HG02642 (cell line): ENCODE data around the gene DPYSL4.

Source experiments
- ATAC-seq: cut with Tn5 transposase; IDR thresholded peaks from one replicate; pipeline ENCODE4 v1.9.1; 2021; ENCODE audit warnings: mild to moderate bottlenecking; ENCODE audit not compliant: unreplicated experiment, poor library complexity

DPYSL4 gene

DNA sequence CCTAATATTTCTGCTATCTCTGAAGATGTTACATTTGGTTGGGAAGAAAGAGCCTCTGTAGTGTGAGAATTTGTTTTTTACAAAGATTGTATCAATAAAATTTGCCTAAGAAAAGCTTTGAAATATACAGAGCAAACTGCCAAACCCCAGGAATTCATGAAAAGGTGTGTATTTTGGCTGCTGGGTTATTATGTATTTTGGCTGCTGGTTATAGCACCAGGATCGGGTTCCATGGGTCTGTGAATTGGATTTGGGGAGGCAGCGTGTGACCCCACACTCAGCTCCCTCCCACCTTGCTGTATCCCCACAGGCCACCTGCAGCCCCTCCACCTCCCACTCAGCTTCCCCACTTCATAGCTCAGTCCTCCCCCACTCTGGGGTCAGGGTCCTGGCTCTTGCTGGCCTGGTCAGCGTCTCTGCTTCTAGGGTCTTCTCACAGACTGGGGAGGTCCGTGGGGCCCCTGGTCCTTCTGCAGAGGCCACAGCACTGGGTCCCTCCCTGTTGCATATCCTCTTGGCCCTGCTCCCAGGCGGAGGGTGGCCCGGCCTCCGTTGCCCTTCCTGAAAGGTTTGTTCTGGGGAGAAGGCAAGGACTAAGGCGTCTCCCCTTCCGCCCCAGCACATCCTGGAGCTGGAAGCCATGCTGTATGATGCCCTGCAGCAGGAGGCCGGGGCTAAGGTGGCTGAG lies 24.0 kb upstream of the DPYSL4 start:
- no peak for ATAC-seq

DNA sequence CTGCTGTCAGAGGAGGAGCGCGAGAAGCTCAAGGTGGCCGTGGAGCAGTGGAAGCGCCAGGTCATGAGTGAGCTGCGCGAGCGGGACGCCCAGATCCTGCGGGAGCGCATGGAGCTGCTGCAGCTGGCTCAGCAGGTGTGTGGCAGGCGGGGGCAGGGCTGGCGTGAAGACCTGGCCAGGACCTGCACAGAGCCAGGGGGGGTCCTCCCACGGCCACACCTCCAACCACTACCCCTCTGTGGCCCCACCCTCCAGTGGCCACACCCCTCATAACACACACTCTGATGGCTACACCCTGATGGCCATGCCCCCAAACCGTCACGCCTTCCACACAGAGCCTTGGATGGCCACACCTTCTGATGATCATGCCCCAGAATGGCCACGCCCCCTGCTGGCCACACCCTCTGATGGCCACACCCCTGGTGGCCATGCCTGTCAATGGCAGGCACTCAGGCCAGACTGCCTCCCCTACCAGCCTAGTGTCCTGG lies 23.4 kb upstream of the DPYSL4 start:
- ATAC-seq = peak; percentile 69

DNA sequence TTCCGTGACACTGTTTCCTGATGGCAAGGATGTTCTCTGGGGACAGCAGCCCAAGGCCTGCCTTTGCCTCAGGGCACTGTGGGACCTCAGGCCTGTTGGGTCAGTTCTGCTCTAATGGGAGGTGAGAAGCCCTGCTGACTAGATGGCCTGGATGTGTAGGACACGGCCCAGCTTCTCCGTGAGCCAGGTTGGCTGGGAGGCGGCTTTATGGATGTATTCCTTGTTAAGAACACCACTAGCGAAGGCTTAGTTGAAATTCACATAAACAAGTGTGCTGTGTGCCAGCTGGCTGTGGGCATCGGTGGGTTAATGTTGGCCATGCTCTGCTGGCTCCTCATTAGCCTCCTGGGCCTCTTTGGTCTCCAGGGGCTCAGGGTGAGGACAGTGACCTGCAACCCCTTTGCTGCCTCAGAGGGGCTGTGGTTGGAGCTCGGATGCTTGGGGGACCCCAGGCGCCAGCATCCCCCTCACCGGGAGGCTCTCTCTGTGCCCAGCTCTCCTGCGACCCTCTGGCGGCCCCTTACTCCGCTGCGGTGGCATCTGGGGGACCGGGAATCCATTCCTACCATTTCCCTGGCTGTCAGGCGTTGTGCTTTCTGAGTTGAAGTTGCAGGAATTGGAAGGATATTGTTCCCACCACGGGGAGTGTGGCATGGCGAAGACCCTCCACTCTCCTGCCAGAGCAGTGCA lies 22.8 kb upstream of the DPYSL4 start:
- no peak for ATAC-seq

DNA sequence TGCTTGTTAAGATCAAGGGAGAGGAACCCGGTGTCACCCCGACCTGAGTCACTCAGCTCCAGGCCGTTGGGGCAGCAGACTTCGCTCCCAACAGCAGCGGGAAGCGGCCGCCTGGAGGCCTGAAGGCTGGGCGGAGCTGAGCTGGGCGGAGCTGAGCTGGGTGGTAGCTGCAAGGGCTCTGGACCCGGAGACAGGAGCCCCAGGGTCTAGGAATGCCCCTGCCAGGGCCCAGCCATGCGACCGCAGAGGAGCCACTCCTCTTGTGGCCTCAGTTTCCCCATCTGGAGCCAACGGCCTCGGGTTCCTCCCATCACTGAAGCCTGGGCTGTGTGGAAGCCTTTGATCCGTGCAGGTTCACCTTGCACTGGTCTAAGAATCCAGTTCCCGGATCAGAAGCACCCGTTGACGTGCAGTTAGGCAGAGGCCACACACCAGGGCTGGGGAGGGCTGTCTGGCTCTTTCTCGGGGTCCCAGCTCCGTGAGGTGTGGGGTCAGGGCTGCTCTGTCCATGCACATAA lies 21.9 kb upstream of the DPYSL4 start:
- ATAC-seq = no peak

DNA sequence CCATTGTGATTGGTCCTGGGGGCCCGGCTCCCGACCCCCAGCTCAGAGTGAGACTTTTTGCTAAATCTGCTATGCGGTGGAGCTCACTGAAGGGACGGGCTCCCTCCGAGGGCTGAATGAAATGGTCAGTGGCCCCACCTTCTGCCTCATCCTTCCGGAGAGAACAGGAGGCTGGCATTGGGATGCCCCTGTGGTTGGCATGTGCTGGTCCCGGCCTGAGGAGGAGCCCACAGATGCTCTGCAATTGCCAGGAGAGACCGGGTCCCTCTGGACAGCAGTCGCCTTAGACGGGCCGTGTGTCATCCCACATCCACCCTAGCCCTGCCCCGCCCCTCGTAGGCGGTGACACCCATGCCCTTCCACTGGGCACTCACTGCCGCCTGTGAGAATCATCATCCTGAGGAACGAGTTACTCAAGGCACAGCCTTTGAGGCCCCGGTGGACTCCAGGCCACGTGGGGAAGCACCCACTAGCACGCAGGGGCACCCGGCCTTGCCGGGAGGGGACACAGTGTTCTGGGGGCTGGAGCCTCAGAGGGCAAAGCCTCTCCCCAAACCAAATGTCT lies 21.2 kb upstream of the DPYSL4 start:
- ATAC-seq = no peak

DNA sequence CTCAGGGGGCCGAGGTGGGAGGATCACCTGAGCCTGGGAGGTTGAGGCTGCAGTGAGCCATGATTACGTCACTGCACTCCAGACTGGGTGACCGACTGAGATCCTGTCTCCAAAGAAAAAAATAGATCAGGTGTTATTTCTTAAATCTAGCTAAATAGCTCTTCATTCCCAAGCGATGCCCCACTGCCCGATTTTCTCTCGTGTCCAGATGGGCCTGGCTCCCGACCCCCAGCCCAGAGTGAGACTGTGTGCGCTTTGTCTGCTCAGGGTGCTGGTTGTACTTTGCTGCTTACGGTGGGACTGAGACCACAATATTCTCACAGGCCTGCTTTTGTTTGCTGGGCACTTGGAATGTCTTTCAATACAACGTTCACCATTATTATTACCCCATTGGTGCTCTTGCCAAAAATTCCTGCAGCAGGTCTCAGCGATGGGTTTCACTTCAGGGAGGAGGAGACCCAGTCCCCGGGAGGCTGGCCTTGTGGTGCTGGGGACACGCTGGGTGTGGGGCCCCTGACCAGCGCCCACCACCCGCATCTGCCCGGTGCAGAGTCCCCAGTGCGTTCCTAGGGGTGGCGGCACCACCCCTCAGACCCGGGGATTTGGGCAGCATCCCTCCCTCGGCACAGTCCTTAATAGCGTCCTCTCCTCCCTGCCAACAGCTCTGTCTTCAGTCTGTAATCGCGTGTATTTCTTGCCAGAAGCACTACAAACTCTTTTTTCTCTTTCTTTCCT lies 20.4 kb upstream of the DPYSL4 start:
- no peak for ATAC-seq

DNA sequence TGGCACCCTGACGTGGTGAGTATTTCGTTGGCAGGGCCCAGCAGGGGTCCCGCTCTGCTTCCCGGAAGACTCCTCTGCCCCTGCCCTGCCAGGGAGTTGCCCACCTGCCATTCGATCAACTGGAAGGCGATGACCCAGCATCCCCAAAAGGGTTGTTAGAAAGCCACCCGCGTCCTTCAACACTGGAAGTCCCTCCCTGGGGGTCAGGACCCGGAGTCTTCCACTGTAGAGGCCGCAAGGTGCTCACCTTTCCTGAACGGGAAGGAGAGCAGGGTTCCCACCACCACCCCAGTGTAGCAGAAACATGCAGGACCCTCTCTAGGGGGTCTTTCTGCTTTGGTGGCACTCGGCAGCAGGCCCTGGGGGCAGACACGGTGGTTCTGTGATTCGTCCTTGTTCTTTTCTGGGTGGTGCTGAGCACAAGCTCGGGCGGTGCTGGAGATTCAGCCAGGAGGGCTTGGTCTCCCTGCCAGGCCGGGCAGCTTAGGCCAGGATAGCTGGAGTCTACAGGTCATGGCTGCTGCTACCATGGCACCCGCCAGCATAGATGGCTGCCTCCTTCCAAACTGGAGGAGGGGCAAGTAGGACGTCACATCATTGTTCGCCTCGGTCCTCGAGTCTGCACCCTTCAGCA lies 19.6 kb upstream of the DPYSL4 start:
- no peak for ATAC-seq

DNA sequence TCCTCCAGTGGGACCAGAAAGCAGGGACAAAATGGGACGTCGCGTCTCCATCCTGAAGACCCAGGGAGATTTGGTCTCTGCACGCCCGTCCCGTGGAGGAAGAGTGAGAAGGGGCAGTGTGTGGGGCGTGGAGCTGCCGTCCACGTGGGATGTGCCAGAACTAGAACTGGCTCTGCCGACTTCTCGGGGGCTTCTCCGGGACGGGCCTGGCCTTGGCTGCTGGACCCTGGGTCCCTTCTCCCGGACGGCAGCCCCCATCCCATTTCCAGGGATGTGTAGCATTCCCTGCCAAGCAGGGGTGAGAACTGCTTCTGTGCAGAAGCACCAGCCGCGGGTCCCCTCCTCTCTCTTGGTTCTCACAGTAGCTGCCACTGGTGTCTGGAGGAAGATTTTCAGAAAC lies 18.8 kb upstream of the DPYSL4 start:
- no peak for ATAC-seq

DNA sequence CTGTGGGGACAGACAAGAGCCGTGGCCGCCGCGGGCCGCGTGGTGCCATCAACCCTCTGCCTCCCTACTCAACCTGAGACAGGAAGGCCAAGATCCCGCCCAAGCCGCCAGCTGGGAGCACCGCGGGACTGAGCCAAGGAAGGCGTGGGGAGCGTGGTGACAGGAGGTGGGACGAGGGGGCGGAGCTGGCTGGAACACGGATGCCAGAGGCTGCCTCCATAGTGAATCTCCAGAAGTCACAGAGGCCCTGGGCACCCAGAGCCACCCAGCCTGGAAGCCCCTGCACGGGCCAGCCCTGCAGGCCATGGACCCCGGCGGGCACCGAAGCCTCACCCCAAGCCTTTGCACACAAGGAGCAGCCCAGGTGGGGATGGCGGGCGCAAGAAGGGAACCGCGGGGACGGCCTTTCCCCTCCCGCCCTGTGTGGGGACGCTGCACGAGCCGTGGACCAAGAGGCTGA lies 18.1 kb upstream of the DPYSL4 start:
- ATAC-seq = no peak

DNA sequence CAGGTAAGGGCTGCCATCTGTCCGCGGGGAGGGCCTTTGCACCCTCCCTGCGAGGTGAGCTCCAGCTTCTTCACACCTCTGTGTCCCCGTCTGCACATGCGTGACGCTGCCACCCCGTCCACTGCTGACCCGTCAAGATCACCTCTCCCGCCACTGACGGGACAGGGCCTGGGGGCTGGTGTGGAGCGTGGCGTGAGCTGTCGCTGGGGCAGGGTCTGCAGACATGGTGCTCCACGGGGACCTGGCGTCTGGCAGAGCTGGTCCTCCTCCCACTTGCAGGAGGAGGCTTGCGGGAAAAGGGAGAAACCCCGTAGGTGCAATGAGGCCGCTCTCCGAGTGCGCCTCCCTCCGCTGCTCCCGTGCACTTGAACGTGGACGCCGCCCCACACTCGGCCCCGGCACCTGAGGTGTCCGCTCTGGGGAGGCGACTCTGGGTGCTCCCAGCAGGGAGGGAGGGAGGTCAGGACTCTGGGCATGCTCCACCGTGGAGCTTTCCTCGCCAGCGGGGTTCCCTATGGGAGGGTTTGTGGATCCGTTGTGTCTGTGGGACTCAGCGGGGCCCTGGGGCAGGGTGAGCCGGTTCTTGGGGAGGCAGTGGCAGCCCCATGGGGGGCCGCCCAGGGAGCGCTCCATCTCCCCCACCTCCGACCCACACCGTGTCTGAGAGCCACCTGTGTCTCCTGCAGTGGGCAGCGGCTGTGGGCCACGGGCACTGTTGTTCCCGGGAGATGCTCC lies 17.6 kb upstream of the DPYSL4 start:
- no peak for ATAC-seq

DNA sequence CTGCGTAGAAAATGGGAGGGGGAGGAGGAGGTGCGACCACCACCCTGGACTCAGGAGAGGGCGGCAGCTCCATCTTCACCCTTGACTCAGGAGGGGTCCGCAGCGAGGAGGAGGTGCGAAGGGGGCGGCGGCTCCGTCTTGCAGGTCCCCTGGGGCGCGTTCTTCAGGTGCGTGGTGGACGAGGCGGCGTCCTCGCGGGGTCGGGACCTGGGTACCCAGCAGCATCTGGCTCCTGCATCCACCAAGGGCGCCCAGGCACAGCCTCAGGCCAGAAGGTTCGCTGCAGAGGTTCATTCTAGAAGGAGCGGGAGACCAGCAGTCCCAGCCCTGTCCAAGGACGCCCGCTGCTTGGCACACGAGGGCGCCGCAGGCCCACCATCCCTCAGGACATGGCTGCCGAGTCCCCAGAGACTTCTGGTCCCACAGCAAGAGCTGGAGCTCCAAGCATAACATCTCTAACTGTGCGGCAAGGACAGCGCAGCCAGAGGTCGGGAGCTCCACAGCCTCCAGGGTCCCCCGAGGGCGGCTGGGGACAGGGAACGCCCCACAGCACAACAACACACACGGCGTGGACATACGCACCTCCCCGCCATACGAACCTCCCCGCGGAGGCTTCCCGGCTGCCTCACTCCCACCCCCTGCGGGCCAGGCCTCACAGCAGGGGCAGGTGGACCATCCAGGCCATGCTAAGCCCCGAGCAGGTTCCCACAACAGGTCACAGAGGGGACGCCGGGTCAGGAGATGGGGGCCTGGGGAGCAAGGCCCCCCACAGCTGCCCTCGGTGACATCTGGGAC lies 16.8 kb upstream of the DPYSL4 start:
- no peak for ATAC-seq

DNA sequence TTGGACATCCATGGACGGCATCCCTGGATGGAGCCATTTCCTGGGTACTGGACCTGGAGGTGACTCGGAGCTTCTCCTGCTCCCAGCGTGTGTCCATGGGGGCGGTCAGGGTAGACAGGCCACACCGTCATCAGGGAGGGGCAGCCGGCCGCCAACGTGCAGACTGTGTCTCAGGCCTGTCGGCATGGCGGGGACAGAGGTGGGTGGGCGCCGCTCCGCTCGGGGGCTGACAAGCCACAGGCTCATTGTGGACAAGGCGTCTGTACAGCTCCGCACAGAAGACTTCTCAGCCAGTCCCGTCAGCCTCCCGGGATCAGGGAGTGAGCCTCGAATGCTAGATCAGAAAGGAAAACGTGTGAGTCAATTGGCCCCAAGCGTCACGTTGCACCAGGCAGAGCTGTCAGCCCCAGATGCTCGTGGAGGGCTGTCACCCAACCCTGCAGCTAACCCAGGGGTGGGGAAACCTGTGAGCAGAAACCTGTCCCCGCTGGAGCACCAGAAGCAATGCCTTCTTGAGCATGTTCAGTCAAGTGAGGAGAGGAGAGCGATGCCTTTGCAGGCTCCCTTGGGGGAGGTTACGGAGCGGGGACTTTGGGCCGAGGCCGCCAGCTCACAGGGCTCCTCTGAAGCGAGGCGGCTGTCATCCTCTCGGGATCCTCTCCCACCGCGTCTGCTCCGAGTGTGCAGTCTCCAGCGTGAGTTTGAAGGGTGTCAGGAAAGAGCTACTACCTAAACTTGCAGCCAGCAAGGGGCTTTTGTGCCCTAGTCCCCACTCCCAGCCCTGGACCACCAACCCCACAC lies 16.0 kb upstream of the DPYSL4 start:
- ATAC-seq = no peak

DNA sequence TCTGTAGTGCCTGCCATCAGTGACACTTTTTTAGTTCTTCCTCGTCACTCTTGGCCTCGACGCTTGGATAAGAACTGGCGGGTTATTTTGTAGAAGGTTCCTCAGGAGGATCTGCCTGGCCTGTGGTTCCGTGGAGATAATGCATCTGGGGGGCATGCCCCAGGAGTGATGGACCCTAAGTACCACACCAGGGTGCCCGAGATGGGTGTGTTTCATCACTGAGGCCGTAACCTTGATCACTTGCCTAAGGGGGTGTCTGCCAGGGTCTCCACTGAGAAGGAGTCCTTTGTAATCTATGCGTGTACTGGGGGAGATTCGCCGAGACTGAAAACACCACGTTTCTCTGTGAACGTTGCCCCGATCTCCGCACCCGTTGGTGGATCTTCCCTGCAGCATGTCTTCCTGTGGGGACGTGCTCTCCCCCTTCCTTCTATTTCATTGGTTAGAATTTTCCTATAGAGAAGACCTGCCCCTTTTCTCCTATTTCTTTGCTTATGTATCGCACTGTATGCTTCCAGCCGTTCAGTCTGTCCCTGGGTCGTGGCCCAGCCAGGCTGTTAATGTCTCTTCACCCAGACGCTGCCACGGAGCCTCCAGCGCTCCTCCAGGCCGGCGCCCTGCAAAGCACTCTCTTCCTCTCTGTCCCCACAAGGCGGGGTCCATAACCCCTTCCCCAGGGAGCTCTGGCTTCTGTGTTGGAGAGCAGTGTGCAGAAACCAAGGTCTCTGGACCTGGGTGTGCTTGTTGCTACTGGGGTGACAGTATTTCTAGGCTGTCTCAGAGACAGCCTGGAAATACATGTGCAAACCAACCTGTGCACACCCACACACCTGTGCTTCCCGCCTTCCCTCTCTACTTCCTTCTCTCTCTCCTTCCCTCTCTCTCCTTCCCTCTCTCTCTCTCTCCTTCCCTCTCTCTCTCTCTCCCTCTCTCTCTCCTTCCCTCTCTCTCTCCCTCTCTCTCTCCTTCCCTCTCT lies 14.4 kb upstream of the DPYSL4 start:
- no peak for ATAC-seq

DNA sequence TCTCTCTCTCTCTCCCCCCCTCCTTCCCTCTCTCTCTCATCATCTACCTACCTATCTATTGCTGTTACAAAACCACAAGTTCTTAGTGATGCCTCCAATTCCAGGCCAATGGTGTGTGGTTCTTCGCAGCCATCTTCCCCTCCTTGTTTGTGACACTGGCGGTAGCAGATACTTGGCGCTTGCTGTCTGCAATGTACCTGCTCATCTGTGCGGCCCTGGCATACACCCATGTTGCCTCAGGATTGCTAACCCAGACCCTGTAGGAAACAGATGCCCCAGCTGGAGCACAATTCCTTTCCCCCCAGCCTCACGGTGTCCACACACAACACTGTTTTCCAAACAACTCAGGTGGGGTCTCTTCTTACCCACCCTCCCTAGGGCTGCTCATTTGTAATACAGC lies 13.6 kb upstream of the DPYSL4 start:
- no peak for ATAC-seq

DNA sequence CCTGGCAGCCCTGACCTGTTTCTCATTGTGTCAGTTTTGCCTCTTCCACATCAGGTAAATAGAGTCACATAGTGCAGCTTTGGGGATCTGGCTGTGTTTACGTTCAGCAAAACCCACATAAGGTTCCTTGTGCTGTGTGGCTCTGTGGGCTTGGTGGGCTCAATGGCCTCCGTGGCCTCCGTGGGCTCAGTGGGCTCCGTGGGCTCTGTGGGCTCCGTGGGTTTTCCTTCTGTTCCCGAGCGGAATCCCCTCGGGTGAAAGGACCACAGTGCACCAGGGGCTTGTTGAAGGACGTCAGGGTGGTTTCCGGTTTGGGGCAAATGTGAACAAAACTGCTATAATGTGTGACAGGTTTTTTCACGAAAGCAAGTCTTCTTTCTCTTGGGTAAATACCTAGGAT lies 12.5 kb upstream of the DPYSL4 start:
- no peak for ATAC-seq

DNA sequence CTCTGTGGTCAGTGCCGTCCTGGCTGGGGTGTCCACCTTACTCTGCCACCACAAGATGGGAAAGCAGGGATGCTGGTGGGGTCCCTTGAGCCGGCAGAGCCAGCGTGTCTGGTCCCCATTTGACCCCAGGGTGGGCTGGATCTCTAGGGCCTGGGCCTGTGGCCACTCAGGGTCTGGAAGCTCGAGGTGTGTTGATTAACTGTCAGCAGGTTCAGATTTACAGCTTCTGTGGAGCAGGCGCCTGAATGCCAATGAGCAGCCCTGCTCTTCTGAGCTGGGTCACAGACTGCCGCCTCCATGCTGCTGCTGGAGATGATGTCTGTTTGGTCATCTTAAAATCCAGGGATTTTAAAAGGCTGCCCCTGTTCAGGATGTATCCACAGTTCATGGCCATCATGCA lies 11.3 kb upstream of the DPYSL4 start:
- no peak for ATAC-seq
